Rectal smooth muscle tissue (tissue), 1 donor: Measurements from ENCODE around the gene RGSL1.

Experiments
- H3K27ac ChIP-seq: one replicate; pipeline ENCODE4 v1.7.0; 2013; ENCODE audit warnings: low read depth, low read length, inconsistent platforms
- H3K27me3 ChIP-seq: one replicate; pipeline ENCODE4 v1.7.0; 2013; ENCODE audit warnings: low read length; ENCODE audit not compliant: control insufficient read depth, insufficient read depth
- H3K36me3 ChIP-seq: one replicate; pipeline ENCODE4 v1.7.0; 2013; ENCODE audit warnings: low read length; ENCODE audit not compliant: control insufficient read depth, insufficient read depth
- H3K4me1 ChIP-seq: one replicate; pipeline ENCODE4 v1.7.0; 2013; ENCODE audit warnings: low read length; ENCODE audit not compliant: control insufficient read depth, insufficient read depth
- H3K4me3 ChIP-seq: one replicate; pipeline ENCODE4 v1.7.0; 2013; ENCODE audit warnings: low read length
- H3K9ac ChIP-seq: one replicate; pipeline ENCODE4 v1.7.0; 2013; ENCODE audit warnings: low read length

Gene RGSL1

DNA sequence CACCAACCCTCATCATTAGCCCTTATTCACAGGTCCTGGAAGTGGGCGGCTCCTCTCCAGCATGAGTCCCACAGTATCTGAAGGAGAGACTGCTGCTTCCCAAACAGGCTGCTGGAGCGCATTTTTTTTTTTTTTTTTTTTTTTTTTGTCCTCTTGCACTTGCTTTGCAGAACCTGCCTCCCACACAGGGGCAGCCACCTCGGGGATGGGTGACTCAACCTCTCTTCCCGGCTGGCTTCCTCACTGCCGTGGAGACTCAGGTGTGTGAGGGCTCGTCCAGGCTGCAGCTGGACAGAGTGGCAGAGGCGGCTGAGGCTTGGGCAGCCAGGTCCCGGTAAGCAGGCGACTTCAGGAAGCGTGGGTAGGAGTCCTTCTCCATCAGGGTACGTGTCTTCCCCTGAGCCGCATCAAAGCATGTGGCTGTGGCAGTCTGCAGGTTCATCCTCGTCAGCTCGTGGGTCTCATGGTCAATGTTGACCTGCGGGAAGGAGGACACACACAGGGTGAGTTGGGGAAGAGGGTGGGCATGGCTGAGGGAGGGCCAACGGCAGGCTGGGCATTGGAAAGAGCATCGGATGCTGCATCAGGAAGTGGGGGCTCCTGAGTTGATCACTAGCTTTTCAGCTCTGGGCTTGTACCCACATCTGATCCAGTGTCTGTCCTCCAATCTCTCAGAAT, 150.2 kb downstream of the RGSL1 start:
- Histone ChIP-seq H3K27me3 (no peaks in the 10 kb centered on the region), H3K27ac (no peak overlapping the region), H3K36me3 (peaks cover 2% of the 10 kb centered on the region), H3K4me1 (peaks cover 5% of the 10 kb centered on the region), H3K9ac (no peak overlapping the region), H3K4me3 (no peak overlapping the region)

DNA sequence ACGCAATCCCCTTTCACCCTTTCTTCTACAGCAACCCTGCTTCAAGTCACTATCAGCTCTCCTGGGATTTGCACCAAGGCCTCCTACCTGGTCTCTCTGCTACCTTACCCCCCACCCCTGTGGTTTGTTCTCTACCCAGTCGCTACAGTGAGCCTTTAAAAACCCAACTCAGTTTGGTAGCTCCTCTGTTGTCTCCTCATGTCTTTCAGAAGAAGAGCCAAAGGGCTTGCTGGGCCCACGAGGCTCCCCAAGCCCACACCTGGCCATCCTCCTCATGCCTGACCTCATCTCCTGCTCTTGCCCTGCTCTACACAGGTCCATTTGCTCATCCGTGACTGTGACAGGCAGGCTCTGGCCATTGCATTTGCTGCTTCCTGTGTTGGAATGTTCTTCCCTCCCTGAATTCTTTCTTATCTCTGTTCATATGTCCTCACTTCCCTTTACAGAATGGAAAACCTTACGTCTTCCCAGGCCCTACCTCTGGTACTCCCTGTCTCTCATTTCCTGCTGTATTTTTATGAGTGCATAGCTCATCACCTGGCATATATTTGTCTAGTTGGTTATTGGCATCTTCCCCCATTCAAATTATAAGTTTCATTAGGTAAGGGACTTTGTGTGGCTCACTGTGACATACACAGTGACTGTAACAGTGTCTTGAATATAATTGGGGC, 150.9 kb downstream of the RGSL1 start:
- Histone ChIP-seq H3K4me3 (no peak overlapping the region), H3K27me3 (no peaks in the 10 kb centered on the region), H3K36me3 (peaks cover 2% of the 10 kb centered on the region), H3K27ac (no peak overlapping the region), H3K9ac (no peak overlapping the region), H3K4me1 (peaks cover 5% of the 10 kb centered on the region)

DNA sequence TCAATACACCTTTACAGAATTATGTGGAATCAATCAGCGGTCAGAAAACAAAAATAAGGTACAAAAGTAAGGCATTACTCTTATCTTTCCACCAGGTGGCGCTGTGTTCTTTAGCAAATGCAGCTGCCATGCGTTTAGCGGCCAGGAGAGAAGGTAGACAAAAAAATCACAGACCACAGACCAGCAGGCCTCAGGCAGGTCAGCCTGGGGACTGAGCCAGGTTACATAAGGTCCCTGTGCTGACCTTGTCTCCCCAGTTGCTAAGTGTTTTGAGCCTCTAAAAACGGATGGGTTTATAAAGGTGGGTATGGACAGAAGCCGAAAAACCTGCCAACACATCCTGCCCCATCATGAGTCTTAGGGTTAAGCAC, 151.5 kb downstream of the RGSL1 start:
- H3K9ac ChIP-seq, result no peak overlapping the region

DNA sequence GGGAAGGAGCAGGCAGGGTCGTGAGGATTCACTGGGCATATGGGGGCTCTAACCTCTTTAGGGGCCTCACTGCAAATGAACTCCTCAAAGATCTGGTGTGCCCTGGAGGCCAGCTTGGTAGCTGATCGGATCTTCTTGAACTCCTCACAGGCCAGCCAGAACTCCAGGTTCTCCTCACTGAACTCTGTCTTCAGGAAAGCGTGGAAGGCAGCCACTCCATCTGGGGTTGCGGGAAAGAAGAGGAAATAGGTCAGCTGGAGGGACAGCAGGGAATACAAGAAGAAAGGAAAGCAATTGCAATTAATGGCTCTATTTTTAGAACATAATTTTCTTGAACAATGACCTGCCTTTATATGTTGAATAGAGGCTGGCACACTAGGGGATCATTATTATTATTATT, 152.0 kb downstream of the RGSL1 start:
- Histone ChIP-seq H3K4me1 (peaks cover 5% of the 10 kb centered on the region), H3K4me3 (no peak overlapping the region), H3K27ac (peak overlapping the region; percentile 3), H3K27me3 (no peaks in the 10 kb centered on the region), H3K9ac (no peak overlapping the region), H3K36me3 (peaks cover 2% of the 10 kb centered on the region)

More for the DNA sequence above, 151.5 kb downstream of the RGSL1 start:
- Histone ChIP-seq H3K4me3 (peak overlapping the region; percentile 9), H3K4me1 (peaks cover 5% of the 10 kb centered on the region), H3K27me3 (no peaks in the 10 kb centered on the region), H3K36me3 (peaks cover 2% of the 10 kb centered on the region), H3K27ac (peak overlapping the region; percentile 3)

DNA sequence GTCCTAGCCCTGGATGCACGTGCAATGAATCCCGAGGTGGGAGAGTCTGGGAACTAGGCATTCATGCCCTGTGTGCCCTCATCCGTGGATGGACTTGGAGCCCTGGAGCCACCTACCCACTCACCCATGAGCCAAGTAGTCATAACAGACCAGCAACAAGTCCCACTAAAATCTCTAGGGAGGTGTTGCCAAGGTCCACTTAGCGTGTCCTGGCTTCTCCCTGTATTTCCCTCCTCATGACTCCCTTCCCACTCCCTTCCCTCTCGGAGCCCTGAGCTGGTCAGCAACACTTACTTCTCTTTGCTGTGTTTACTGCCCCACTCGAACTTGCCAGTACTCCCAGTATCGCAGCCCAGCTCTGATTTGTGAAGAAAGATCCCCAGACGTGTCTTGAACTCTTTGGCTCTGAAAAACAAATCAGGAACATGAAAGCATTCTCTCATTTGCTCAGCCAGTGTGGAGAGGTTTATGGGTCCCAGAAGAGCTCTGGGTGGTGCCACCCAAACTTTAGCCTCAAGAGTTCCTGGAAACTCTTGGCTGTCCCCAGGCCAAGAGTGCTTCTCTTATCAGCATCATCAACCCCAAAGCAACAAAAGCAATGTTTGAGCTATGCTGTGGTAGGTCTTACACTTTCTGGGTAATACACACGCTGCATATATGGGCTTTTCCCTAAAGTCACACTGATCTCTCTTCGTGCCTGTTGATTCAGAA, 153.1 kb downstream of the RGSL1 start:
- peaks cover 2% of the 10 kb centered on the region for H3K36me3 ChIP-seq
- peak overlapping the region; percentile 80 for H3K4me3 ChIP-seq
- H3K27ac ChIP-seq, result peak overlapping the region; percentile 46
- peaks cover 5% of the 10 kb centered on the region for H3K4me1 ChIP-seq
- H3K9ac ChIP-seq, result no peak overlapping the region
- no peaks in the 10 kb centered on the region for H3K27me3 ChIP-seq

DNA sequence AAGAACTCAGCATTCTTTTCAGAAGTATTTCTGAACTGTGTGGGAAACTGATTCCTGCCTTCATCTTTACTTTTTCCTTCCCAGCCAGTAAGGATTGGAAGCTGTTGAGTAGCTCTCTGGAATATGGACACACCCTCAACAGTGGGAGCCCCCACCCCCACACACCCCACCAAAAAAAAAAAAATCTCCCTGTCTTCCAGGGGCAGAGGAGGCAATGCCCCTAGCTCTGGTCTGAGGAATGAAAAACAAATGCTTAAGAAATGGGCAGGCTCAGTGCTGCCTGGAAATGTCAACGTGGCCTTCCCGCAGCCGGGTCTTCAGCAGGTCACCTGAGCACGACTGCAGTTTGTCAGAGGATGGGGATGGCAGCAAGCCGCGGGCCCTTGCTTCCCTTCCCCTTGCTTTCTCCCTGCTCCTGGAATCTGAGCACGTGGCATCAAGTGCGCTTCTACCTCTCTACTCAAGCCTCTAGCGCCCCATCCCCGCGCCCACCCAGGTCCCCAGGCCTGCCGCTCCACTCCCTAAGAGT, 153.8 kb downstream of the RGSL1 start:
- peak overlapping the region; percentile 58 for H3K27ac ChIP-seq
- peak overlapping the region; percentile 80 for H3K4me3 ChIP-seq
- H3K27me3 ChIP-seq, result no peaks in the 10 kb centered on the region
- peaks cover 5% of the 10 kb centered on the region for H3K4me1 ChIP-seq
- H3K9ac ChIP-seq, result peak overlapping the region; percentile 16
- H3K36me3 ChIP-seq, result peaks cover 2% of the 10 kb centered on the region

DNA sequence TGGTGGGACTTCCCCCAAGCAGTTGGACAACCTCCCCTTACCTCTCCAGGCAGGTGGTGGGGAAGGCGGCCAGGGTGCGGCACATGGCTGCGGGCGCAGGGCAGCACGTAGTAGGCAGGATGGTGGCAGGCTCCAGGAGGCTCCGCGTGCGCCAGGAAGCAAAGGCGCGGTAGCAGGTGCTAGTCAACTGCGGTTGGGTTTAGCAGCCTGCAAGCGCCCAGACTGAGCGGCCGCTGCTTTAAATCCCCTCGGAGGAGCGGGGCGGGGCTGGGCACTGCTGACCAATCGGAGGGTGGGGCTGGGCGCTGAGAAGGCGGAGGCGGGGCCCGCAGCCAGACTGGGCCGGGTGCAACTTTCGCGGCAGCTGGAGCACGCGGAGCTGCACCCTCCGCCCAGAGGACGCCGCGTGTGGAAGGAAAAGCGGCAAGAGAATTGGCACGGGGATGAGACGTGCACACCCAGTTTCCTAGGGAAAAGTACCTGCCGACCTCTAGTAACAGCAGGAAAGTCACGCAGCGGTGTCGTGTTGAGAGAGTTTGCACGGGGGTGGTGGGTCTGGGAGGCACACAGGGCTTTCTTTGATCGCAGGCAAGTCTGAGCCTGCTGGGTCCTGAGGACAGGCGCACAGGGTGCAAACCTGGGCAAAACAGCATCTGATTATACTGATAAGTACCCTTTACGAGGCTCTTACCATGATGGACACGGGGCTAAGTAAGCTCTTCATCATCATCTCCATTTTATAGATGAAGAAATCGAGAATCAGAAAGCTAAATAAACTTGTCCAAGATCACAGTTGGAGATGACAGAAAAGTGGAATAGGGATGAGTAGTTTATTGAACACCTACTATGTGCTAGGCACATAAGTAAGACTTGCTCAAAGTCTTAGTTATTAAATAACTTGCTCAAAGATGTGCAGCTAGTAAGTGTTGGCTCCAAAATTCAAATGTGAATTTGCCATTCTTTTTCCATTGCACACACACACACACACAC, 154.5 kb downstream of the RGSL1 start, which contains the start of gene RGS16:
RGS16 (minus strand) TSS at position 215 of the 990 bp plus-strand sequence; CDS start at position 85, 130 bp downstream.
- Histone ChIP-seq H3K36me3 (peaks cover 2% of the 10 kb centered on the region), H3K4me3 (peak within 1 kb of the TSS; percentile 80), H3K9ac (peak within 1 kb of the TSS; percentile 53), H3K27ac (peak within 1 kb of the TSS; percentile 58), H3K27me3 (no peaks in the 10 kb centered on the region), H3K4me1 (peaks cover 5% of the 10 kb centered on the region)

DNA sequence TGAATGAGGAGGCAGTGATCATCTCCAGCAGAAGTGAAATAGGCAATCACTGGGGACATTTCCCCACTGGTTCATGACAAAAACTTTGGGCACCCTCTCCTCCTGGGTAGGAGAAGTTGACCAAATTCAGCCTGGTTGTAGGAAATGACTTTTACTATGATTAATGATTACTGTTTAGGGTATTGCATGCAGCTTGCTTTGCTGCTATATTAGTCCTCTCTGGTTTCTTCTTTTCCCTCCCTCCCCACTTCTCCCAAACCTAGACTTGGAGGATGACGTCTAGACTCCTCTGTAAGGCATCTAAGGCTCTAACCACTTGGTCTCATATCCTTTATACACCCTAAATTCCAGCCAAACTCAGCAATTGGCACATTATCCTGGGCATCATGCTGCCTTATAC, 157.6 kb downstream of the RGSL1 start:
- Histone ChIP-seq H3K27ac (no peak overlapping the region), H3K36me3 (no peaks in the 10 kb centered on the region), H3K9ac (no peak overlapping the region), H3K4me3 (no peak overlapping the region), H3K27me3 (no peaks in the 10 kb centered on the region), H3K4me1 (peaks cover 5% of the 10 kb centered on the region)

DNA sequence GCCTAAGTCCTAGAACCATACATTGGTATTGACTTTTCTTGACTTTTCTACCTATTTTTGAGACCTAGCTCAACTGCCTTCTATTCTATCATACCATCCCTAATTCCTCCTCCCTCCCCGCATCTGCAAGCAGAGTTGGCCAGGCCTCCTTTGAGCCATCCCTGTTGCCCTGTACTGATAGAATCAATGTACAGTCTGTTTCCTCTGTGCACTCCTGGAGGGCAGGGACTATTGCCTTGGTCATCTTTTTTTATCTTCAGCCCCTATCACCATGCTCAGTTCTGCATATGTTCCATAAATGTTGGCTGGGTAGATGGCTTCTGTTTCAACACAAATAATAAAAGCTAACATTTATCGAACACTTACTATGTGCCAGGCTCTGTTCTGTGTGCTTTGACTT, 158.3 kb downstream of the RGSL1 start:
- H3K4me1 ChIP-seq, result peaks cover 5% of the 10 kb centered on the region
- H3K27me3 ChIP-seq, result no peaks in the 10 kb centered on the region

DNA sequence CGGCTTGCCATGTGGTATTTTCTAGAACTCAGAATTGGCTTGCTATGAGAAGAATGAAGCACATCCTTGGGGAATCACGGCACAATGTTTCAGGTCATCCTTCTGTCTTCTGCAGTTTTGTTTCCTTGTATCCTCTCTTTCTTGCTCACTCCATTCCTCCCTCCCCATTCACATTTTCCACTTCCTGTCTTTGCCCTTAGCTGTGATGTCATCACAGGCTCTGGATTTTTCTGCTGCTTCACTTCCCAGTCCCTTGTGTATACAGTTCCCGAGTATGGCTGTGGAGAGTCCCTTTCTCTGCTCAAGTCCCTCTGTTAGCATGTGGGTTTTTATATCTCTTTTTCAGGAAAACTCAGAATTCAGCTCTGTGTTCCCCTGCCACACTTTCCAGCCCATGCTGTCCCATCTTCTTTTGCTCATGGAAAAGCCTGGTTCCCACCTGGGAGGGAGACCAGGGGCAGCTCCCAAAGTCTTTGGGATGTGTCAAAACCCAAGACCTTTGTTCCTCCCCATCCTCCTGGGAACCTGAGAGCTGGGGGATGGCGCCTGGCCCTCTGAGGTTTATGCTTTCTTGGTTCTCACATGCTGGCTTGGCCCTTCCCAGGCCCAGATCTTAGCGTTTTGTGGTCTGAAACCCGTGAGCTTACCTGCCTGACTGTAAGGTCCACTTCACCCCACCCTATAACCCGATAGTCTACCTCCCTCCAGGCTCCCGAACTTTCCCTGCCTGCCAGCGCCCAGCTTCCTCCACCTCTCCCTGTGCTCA, 159.1 kb downstream of the RGSL1 start:
- Histone ChIP-seq H3K9ac (no peak overlapping the region), H3K27me3 (no peaks in the 10 kb centered on the region), H3K4me1 (peaks cover 5% of the 10 kb centered on the region), H3K4me3 (no peak overlapping the region), H3K27ac (no peak overlapping the region), H3K36me3 (no peaks in the 10 kb centered on the region)

More for the DNA sequence above, 158.3 kb downstream of the RGSL1 start:
- no peak overlapping the region for H3K9ac ChIP-seq
- no peaks in the 10 kb centered on the region for H3K36me3 ChIP-seq
- H3K4me3 ChIP-seq, result no peak overlapping the region
- no peak overlapping the region for H3K27ac ChIP-seq
